K562 (cell line): ENCODE results near the gene KIF26A. TPM values are rescaled to one million over a fixed set of nuclear protein-coding genes. Genes with fewer than 3 reads are reported as not detected.

Source experiments
- ATAC-seq: fragments of 200-7000 bp; cut with Tn5 transposase; 3 replicates; pipeline ENCODE4 v1.9.1; 2020; ENCODE audit warnings: moderate library complexity
- BruUV-seq: library from RNA; stranded (reverse); fragments of 400-500 nt; replicated peaks from 2 replicates; lab custom pipeline; 2021; lab: Mats Ljungman, UMichigan
- CTCF ChIA-PET: fragments of 300-600 bp; formaldehyde crosslinking; extraction: SDS; loops from one replicate; lab custom pipeline; 2021; ENCODE audit warnings: low intra/inter-chr PET ratio; lab: Yijun Ruan, JAX
- POLR2A ChIA-PET: fragments of 300-600, 350-650 bp; sonication (Branson Sonifier 250); formaldehyde crosslinking; extraction: SDS; loops from one replicate; lab custom pipeline; 2021; ENCODE audit warnings: antibody characterized with exemption, inconsistent platforms; lab: Yijun Ruan, JAX
- DNase-seq, 4 experiments: peaks; one replicate each; pipeline versions ENCODE4 v3.0.0 to v3.0.0-alpha.2; 2011 to 2018; ENCODE audit warnings: low spot score in 3 of 4, mixed read lengths in 3 of 4; ENCODE audit errors: extremely low read depth in 1 of 4
- FAIRE-seq: peaks from 2 replicates; lab custom pipeline; 2011; peaks lifted over from hg19 to GRCh38; lab: Jason Lieb, UNC
- H2AFZ ChIP-seq: 2 replicates; pipeline ENCODE4 v1.6.0; 2011; ENCODE audit warnings: low read depth, low read length, control low read depth, inconsistent platforms
- H3K27ac ChIP-seq: fragments of 200-600 bp; 3 replicates; pipeline ENCODE4 v1.8.0; 2011; ENCODE audit warnings: low read depth, mild to moderate bottlenecking, control low read depth, inconsistent platforms, low read length, moderate library complexity, mixed read lengths; ENCODE audit errors: extremely low read depth
- H3K27me3 ChIP-seq, 2 experiments: fragments of 300-600 bp in 1 of 2; 2 replicates in 1 of 2; 3 replicates in 1 of 2; pipeline versions ENCODE4 v1.6.0 to v1.8.0; 2011; ENCODE audit warnings: inconsistent platforms in 2 of 2, low read length in 2 of 2, mild to moderate bottlenecking in 1 of 2, mixed read lengths in 1 of 2, moderate library complexity in 1 of 2; ENCODE audit not compliant: control insufficient read depth in 2 of 2, insufficient read depth in 2 of 2
- H3K36me3 ChIP-seq: fragments of 300-600 bp; 3 replicates; pipeline ENCODE4 v1.8.0; 2011; ENCODE audit warnings: mild to moderate bottlenecking, low read length, inconsistent platforms; ENCODE audit not compliant: control insufficient read depth, insufficient read depth
- H3K4me1 ChIP-seq, 2 experiments: fragments of 200-600 bp in 1 of 2; replicated peaks in 1 of 2; 2 replicates in 1 of 2; 3 replicates in 1 of 2; pipeline versions ENCODE4 v1.5.1 to v1.8.0; 2011; ENCODE audit warnings: inconsistent platforms in 2 of 2, low read length in 2 of 2, mild to moderate bottlenecking in 1 of 2, mixed read lengths in 1 of 2, moderate library complexity in 1 of 2; ENCODE audit not compliant: control insufficient read depth in 2 of 2, insufficient read depth in 2 of 2
- H3K4me2 ChIP-seq: 2 replicates; pipeline ENCODE4 v1.6.1; 2011; ENCODE audit warnings: low read length, control low read depth, inconsistent platforms, mixed read lengths; ENCODE audit not compliant: insufficient read depth
- H3K4me3 ChIP-seq: fragments of 200-600 bp; sonication (generic), shearing (Covaris generic); 2 replicates; pipeline ENCODE4 v1.5.1; 2016; ENCODE audit warnings: control low read depth, inconsistent platforms
- H3K79me2 ChIP-seq: fragments of 200-600 bp; 3 replicates; pipeline ENCODE4 v1.8.0; 2011; ENCODE audit warnings: low read length, inconsistent platforms; ENCODE audit not compliant: control insufficient read depth, insufficient read depth
- H3K9ac ChIP-seq, 2 experiments: 2 replicates each; pipeline versions ENCODE4 v1.6.0 to v1.6.1; 2011; ENCODE audit warnings: low read depth in 2 of 2, low read length in 2 of 2, control low read depth in 1 of 2, inconsistent platforms in 1 of 2, mild to moderate bottlenecking in 1 of 2, mixed read lengths in 1 of 2; ENCODE audit not compliant: insufficient read depth in 1 of 2
- H3K9me1 ChIP-seq: one replicate; pipeline ENCODE4 v1.6.0; 2011; ENCODE audit warnings: inconsistent platforms, mild to moderate bottlenecking, low read length, moderate library complexity; ENCODE audit not compliant: control insufficient read depth, insufficient read depth
- H3K9me3 ChIP-seq: replicated peaks from 2 replicates; pipeline ENCODE4 v1.5.1; 2011; ENCODE audit warnings: low read depth, low read length, inconsistent platforms; ENCODE audit not compliant: control insufficient read depth, insufficient read depth
- H4K20me1 ChIP-seq: replicated peaks from 2 replicates; pipeline ENCODE4 v1.6.1; 2011; ENCODE audit warnings: low read length, inconsistent platforms, mixed read lengths; ENCODE audit not compliant: control insufficient read depth, insufficient read depth
- ARID2 ChIP-seq: fragments of 450-650 bp; IDR thresholded peaks from 2 replicates; pipeline ENCODE4 v1.6.1; 2017; ENCODE audit warnings: antibody characterized with exemption, mild to moderate bottlenecking
- EP400 ChIP-seq: fragments of 450-650 bp; IDR thresholded peaks from 2 replicates; pipeline ENCODE4 v1.6.1; 2017; ENCODE audit warnings: antibody characterized with exemption, mild to moderate bottlenecking, moderate library complexity
- GABPB1 ChIP-seq: sonication (generic); formaldehyde crosslinking; IDR thresholded peaks from 2 replicates; pipeline ENCODE4 v1.8.0; 2022; ENCODE audit warnings: mild to moderate bottlenecking, missing genetic modification reagents
- LARP7 ChIP-seq: fragments of 450-650 bp; IDR thresholded peaks from 2 replicates; pipeline ENCODE4 v1.6.1; 2016
- MAZ ChIP-seq, 2 experiments: fragments of 450-650 bp in 1 of 2; sonication (generic) in 1 of 2; formaldehyde crosslinking; IDR thresholded peaks in 1 of 2; conservative IDR thresholded peaks in 1 of 2; 2 replicates each; pipeline versions ENCODE4 v1.4.0 to v1.5.0; 2020; ENCODE audit warnings: mild to moderate bottlenecking in 1 of 2, missing genetic modification reagents in 1 of 2
- MECOM ChIP-seq: fragments of 250-450 bp; sonication (Bioruptor Pico); IDR thresholded peaks from 2 replicates; pipeline ENCODE4 v1.8.0; 2022; ENCODE audit warnings: inconsistent platforms
- MYNN ChIP-seq, 2 experiments: sonication (generic); formaldehyde crosslinking in 1 of 2; IDR thresholded peaks; 2 replicates each; pipeline versions ENCODE4 v1.5.0 to v1.6.1; 2016 to 2020; ENCODE audit warnings: antibody characterized with exemption in 1 of 2, missing genetic modification reagents in 1 of 2
- POU5F1 ChIP-seq: fragments of 150-350 bp; IDR thresholded peaks from 2 replicates; pipeline ENCODE4 v1.6.1; 2014; ENCODE audit warnings: borderline replicate concordance, low read length, low read depth, mild to moderate bottlenecking; ENCODE audit not compliant: partially characterized antibody
- PREB ChIP-seq: sonication (generic); formaldehyde crosslinking; IDR thresholded peaks from 2 replicates; pipeline ENCODE4 v1.8.1; 2023; ENCODE audit warnings: mild to moderate bottlenecking, missing genetic modification reagents
- PTBP1 ChIP-seq: fragments of 200-400 bp; formaldehyde crosslinking; IDR thresholded peaks from 2 replicates; pipeline ENCODE4 v1.6.1; 2017; ENCODE audit warnings: low read depth, low read length
- RBBP5 ChIP-seq: fragments of 200-600 bp; sonication (generic); IDR thresholded peaks from 2 replicates; pipeline ENCODE4 v1.6.1; 2012; ENCODE audit warnings: borderline replicate concordance, mild to moderate bottlenecking, low read length, control low read depth, inconsistent platforms; ENCODE audit not compliant: insufficient read depth, poor library complexity, severe bottlenecking
- RHOXF2B ChIP-seq: fragments of 250-450 bp; sonication (Bioruptor Pico); conservative IDR thresholded peaks from 2 replicates; pipeline ENCODE4 v1.5.1; 2021
- SFPQ ChIP-seq: fragments of 200-400 bp; formaldehyde crosslinking; IDR thresholded peaks from 2 replicates; pipeline ENCODE4 v1.6.1; 2017; ENCODE audit warnings: mild to moderate bottlenecking, low read depth, low read length, moderate library complexity
- TSHZ1 ChIP-seq: fragments of 250-450 bp; sonication (Bioruptor Pico); IDR thresholded peaks from 2 replicates; pipeline ENCODE4 v1.4.0; 2020; ENCODE audit warnings: mild to moderate bottlenecking, moderate library complexity
- ZC3H4 ChIP-seq: sonication (generic); formaldehyde crosslinking; IDR thresholded peaks from 2 replicates; pipeline ENCODE4 v1.9.0; 2021; ENCODE audit warnings: missing genetic modification reagents, borderline replicate concordance
- WGBS: fragments of 100-300 bp; shearing (Covaris generic); methylation state at CpG from one replicate; pipeline ENCODE4 v1.1.6; 2016; ENCODE audit warnings: low coverage, mixed read lengths; ENCODE audit not compliant: insufficient coverage; ENCODE audit errors: missing lambda C conversion rate; 5-methylcytosine and 5-hydroxymethylcytosine counted together
- in situ Hi-C: fragments of 300-500 bp; cut with MboI; formaldehyde crosslinking; loops from 4 replicates; pipeline ENCODE4 v1.15.0; 2018; ENCODE audit warnings: inconsistent platforms, mixed read lengths
- intact Hi-C: fragments of 100-400 bp; cut with micrococcal nuclease; formaldehyde crosslinking; loops from 2 replicates; pipeline ENCODE4 v1.14.2; 2022
- polyA plus RNA-seq, 8 experiments: library from polyadenylated mRNA; depleted of rRNA in 4 of 8; stranded (reverse) in 5 of 8; unstranded in 3 of 8; fragments of >200 nt; fragmentation: Nextera tagmentation in 2 of 8; fragmentation: Illumina TruSeq in 1 of 8; extraction: Ambion mirVana in 2 of 8; extraction: Trizol in 1 of 8; gene quantifications; 2 replicates each; pipeline versions ENCODE4 v1.2.1 to v1.2.3, GENCODE V29; 2011 to 2014; ENCODE audit warnings: inconsistent platforms in 1 of 8, missing spikeins in 1 of 8
- total RNA-seq, 7 experiments: library from RNA; depleted of rRNA in 6 of 7; stranded (reverse); fragments of >200 nt in 6 of 7; fragmentation: Illumina TruSeq in 2 of 7; extraction: Trizol in 2 of 7; gene quantifications; 2 replicates each; pipeline versions ENCODE4 v1.2.1 to v1.2.3, GENCODE V29; 2011 to 2021; ENCODE audit warnings: low replicate concordance in 1 of 7

The KIF26A gene
- total and polyA plus RNA-seq, 9 of the 15 experiments (the other 6 are each of a cell fraction or from before 2014, with no cell fraction given) = 0.04 TPM; not detected in 8

- no peak for DNase-seq
- no peak overlapping the region for H3K4me3 ChIP-seq
- no peaks in the 10 kb centered on the region for H3K9me3 ChIP-seq
- no peak for ATAC-seq
- no peak for TF ChIP-seq PREB
- no peak for TF ChIP-seq GABPB1 (CRISPR knock-in tag)
- TF ChIP-seq PTBP1 = no peak
- TF ChIP-seq POU5F1 = no peak
- TF ChIP-seq RBBP5 = no peak
- TF ChIP-seq TSHZ1 (CRISPR knock-in tag) = no peak
- TF ChIP-seq MECOM = no peak
- TF ChIP-seq RHOXF2B (CRISPR knock-in tag) = no peak
- TF ChIP-seq LARP7 = no peak
- no peak for TF ChIP-seq EP400
- TF ChIP-seq MYNN (IDR thresholded peaks at IDR 0.05) = no peak
- no peak for TF ChIP-seq MYNN (CRISPR knock-in tag; IDR thresholded peaks at IDR 0.05)
- no peak for TF ChIP-seq SFPQ
- no peak for TF ChIP-seq ARID2
- no peak for TF ChIP-seq MAZ (CRISPR knock-in tag; conservative IDR thresholded peaks at IDR 0.05 in 1 of 2, IDR thresholded peaks at IDR 0.05 in 1 of 2)
- TF ChIP-seq ZC3H4 (CRISPR knock-in tag) = no peak
- TF ChIP-seq, all 486 proteins: peak for 0
- no peaks in the 10 kb centered on the region for H3K9me1 ChIP-seq
- ChIA-PET POLR2A (no interaction called here), CTCF (no interaction called here)
- H3K4me1 ChIP-seq = peaks cover 0 to 23% of the 10 kb centered on the region in 2 experiments; a peak in 3 of 5 replicates
- no peak overlapping the region for H2AFZ ChIP-seq
- no peaks in the 10 kb centered on the region for H4K20me1 ChIP-seq
- H3K4me2 ChIP-seq = no peak overlapping the region
- H3K36me3 ChIP-seq = no peaks in the 10 kb centered on the region
- intact Hi-C loops (no loop called here), in situ Hi-C loops (no loop called here)
- WGBS = 0% methylated on average over 4 of the region's 14 CpGs
- no TSS peak for BruUV-seq
- H3K27me3 ChIP-seq = peaks cover 3 to 21% of the 10 kb centered on the region in 2 experiments; a peak in 3 of 5 replicates
- FAIRE-seq = no peak
- no peak overlapping the region for H3K27ac ChIP-seq
- no peaks in the 10 kb centered on the region for H3K79me2 ChIP-seq
- H3K9ac ChIP-seq = no peak overlapping the region
These were observed 82.8 kb downstream of the KIF26A start for GRCh38 chr14:104221071-104221625.
